GM13977 (cell line): Measurements from ENCODE around the gene MAPKAPK2.
A peak's percentile ranks its signal among the peaks of the same experiment; 100 is the strongest.

Experiments used
- DNase-seq: peaks from one replicate; pipeline ENCODE4 v3.0.0; 2012; ENCODE audit warnings: low spot score
- in situ Hi-C: fragments of 300-500 bp; cut with MboI; formaldehyde crosslinking; loops from one replicate; pipeline ENCODE4 v1.12.0; 2022; ENCODE audit warnings: low sequenced_read_pairs, low pct_unique_long_range_greater_than_20kb, mixed read lengths, inconsistent platforms; ENCODE audit not compliant: unreplicated experiment
- TF ChIP-seq, protein P1 (sequence below): IDR thresholded peaks from 2 replicates; pipeline ENCODE4 v1.5.1; 2012; ENCODE audit warnings: mild to moderate bottlenecking, control low read depth; ENCODE audit not compliant: insufficient read depth; ENCODE audit errors: extremely low read depth, missing control alignments

The MAPKAPK2 gene

DNA sequence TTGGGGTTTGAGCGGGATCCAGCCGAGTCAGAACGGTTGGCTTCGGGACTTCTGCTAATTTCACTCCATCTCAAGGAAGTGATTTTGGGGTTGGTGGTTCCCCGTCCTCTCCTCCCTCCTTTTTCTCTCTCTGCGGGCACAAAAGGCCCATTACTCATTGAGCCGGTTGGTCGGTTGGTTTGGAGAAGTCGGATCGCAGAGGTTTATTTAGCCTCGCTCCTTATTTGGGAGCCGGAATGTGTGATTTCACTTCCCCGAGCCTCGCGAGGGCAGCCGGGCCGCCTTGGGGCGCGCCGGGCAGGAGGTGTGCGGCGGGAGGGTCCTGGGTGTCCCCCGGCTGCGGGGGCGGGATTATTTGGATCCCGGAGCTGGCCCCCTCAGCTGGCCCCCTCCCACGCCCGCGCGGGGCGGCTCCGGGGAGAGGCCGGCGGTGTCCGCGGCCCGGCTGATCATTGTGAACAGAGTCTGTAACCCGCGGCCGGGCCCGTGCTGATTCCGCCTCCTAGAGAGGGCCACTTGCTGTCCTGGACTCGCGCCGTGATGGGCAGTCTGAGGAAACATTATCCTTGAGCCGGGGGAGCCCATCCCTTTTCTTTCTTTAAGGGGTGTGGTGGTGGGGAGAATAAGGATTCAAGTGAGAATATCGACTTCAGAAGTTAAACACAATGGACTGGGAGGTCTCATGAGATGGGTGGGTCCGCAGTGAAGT, 1.2 kb downstream of the MAPKAPK2 start:
- in situ Hi-C loops: no loop called here
- peak; percentile 77 for DNase-seq
- TF ChIP-seq, protein P1, sequence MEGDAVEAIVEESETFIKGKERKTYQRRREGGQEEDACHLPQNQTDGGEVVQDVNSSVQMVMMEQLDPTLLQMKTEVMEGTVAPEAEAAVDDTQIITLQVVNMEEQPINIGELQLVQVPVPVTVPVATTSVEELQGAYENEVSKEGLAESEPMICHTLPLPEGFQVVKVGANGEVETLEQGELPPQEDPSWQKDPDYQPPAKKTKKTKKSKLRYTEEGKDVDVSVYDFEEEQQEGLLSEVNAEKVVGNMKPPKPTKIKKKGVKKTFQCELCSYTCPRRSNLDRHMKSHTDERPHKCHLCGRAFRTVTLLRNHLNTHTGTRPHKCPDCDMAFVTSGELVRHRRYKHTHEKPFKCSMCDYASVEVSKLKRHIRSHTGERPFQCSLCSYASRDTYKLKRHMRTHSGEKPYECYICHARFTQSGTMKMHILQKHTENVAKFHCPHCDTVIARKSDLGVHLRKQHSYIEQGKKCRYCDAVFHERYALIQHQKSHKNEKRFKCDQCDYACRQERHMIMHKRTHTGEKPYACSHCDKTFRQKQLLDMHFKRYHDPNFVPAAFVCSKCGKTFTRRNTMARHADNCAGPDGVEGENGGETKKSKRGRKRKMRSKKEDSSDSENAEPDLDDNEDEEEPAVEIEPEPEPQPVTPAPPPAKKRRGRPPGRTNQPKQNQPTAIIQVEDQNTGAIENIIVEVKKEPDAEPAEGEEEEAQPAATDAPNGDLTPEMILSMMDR: no peak

DNA sequence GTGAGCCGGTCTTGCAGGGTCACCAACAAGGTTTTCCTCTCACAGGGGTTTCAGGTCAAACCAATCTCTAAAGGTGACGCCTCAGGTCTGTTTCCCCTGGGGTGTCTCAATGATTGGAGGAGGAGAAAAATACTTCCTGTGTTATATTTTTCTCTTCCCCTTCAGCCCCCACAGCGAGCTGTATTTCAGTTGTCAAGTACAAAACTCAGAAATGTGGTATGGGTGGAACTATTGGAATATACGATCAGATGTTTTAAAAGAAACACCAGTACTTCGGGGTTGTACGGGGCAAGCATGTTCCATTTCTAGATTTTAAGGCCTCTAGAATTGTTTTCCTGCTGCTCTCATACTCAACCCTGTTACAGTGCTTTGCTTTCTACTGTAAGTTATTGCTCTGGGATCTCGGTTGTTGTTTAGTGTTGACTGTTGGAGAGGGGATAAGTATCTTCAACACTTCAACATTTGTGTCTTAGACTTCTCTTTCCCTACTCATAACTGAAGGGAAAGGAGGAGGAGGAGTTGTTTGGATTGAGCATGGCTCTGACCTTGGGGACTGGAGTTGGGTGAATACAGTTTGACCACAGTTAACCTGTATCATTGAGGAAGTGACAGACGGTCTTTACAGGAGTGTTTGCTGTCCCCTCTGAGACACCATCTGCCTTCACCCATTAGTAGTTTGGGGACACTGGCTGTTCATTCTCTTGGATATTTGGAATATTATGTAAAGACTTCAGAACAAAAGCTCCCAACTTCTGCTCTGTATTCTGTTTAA, 2.0 kb downstream of the MAPKAPK2 start:
- in situ Hi-C loops: no loop called here
- TF ChIP-seq, protein P1: no peak
- DNase-seq: peak; percentile 78

DNA sequence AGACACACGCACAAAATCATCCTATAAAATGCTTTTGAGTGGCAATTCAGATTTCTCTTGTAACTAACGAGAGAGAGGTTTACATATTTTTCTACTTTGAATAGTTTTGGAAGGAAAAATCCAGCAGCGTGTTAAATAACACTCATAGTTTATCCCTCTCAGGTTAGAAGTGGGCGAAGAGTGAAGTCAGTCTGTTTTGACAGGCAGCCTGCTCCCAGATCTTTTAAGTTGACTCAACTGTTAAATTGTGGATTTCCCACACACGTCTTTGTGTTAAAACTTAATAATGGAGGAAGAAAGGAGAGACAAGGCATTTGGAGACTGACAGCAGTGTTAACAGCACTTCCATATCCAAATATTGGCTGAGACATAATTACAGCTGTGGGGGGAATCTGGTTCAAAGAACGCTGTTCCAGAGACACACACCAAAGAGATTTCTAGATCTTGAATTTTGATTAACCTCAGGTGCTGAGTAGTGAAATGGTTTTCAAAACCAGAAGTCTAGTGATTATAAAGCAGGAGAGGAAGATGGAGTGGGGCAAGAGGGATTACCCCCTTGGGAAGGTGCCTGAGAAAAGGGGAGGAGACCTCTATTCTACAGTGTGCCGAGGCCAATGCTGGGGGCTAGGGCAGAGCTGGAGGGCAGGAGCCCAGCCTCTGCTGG, 2.7 kb downstream of the MAPKAPK2 start:
- DNase-seq: no peak
- in situ Hi-C loops: no loop called here
- TF ChIP-seq, protein P1: no peak

DNA sequence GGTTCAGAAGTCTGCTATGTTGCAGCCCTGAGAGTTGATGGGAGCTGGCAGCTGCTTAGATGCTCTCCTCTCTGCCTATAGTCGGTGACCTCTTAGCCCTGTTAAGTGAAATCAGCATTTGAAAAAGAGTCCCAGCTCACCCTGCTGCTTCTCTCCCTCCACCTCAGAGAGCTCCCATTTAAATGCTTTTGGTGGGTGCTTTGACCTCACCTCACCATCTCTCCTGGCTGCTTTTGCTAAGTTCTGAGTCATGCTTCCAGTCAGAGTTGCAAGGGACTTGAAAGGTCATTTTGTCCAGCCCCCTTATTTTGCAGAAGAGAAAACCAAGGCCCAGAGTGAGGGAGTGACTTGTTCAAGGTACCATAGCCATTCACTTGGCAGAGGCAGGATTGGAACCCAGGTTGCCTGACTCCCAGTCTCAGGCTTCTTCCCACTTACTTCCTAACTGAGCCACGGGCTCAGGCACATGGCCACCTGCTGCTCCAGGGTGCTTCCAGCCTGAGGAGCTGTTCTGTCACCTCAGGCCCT, 3.3 kb downstream of the MAPKAPK2 start:
- TF ChIP-seq, protein P1: no peak
- in situ Hi-C loops: no loop called here
- DNase-seq: no peak

DNA sequence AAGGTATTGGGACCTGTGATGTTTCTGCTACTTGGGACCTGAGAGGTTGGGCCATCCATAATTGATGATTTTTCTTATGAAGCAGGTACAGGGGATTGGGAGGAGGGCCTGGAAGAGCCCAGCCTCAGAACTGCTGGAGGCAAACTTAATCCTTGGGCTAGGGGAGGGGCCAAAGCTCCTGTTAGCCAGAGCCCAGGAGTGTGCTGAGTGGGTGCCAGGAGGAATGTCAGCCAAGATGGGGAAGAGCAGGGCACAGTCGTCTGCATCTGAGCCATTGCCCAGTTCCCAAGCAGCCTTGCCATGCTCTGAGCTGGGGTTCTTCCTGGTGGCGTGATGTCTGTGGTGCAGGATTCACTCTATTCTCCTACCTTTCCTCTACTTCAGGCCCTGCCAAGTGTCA, 5.8 kb downstream of the MAPKAPK2 start:
- TF ChIP-seq, protein P1: no peak
- DNase-seq: no peak
- in situ Hi-C loops: no loop called here

DNA sequence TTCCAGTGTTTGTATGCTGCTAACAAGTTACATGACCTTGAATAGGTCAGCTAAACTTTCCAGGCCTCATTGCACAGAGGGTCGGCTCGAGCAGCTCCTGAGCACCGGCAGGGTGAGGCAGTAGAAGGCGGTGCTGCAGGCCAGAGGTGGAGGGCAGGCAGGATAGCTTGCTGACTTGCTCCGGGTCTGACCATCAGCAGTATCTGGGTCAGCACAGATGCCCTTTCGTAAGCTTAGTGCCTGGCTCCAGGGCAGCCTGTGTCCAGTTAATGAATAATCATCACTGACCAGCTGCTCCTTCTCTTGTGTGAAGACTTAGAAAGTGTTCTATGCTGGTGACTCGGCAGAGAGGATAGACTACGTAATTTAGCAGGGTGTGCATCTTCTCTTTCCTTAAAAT, 6.9 kb downstream of the MAPKAPK2 start:
- TF ChIP-seq, protein P1: no peak
- in situ Hi-C loops: no loop called here
- no peak for DNase-seq
